Caco-2 (cell line): ENCODE measurements around the gene NRL. TPM values are rescaled to one million over a fixed set of nuclear protein-coding genes. Genes with fewer than 3 reads are reported as not detected.

Source experiments
- BruUV-seq: library from RNA; stranded (reverse); fragments of 400-500 nt; replicated peaks from 2 replicates; lab custom pipeline; 2021; lab: Mats Ljungman, UMichigan
- CTCF ChIA-PET: fragments of 300-600 bp; sonication (Branson Sonifier 250); formaldehyde crosslinking; loops from one replicate; lab custom pipeline; 2022; ENCODE audit warnings: antibody characterized with exemption; lab: Charles Lee
- POLR2A ChIA-PET: fragments of 300-600 bp; sonication (Branson Sonifier 250); formaldehyde crosslinking; loops from one replicate; lab custom pipeline; 2022; ENCODE audit warnings: antibody characterized with exemption; lab: Charles Lee
- DNase-seq, 2 experiments: peaks; one replicate each; pipeline versions ENCODE4 v3.0.0 to v3.0.0-alpha.2; 2020 to 2022
- H3K27me3 ChIP-seq: replicated peaks from 2 replicates; pipeline ENCODE4 v1.6.0; 2011; ENCODE audit warnings: low read length; ENCODE audit not compliant: control insufficient read depth, insufficient read depth
- H3K36me3 ChIP-seq: 2 replicates; pipeline ENCODE4 v1.5.1; 2011; ENCODE audit warnings: low read length; ENCODE audit not compliant: control insufficient read depth, insufficient read depth
- H3K4me1 ChIP-seq: fragments of 250-450 bp; sonication (Bioruptor Pico); 2 replicates; pipeline ENCODE4 v1.5.1; 2020; ENCODE audit warnings: mild to moderate bottlenecking
- H3K4me3 ChIP-seq: 2 replicates; pipeline ENCODE4 v1.5.1; 2011; ENCODE audit warnings: low read depth, mild to moderate bottlenecking, control low read depth, low read length
- H3K9me3 ChIP-seq: fragments of 250-450 bp; sonication (Bioruptor Pico); 2 replicates; pipeline ENCODE4 v1.5.1; 2020; ENCODE audit warnings: mild to moderate bottlenecking, moderate library complexity
- H3K27ac Mint-ChIP-seq: one replicate; pipeline ENCODE4 v1.8.0; 2022; ENCODE audit warnings: mixed read lengths; ENCODE audit not compliant: unreplicated experiment
- H3K27me3 Mint-ChIP-seq: one replicate; pipeline ENCODE4 v1.8.0; 2022; ENCODE audit warnings: mixed read lengths; ENCODE audit not compliant: insufficient read depth, unreplicated experiment
- H3K36me3 Mint-ChIP-seq: one replicate; pipeline ENCODE4 v1.8.0; 2022; ENCODE audit warnings: mild to moderate bottlenecking, mixed read lengths; ENCODE audit not compliant: insufficient read depth, unreplicated experiment
- H3K4me1 Mint-ChIP-seq: one replicate; pipeline ENCODE4 v1.8.0; 2022; ENCODE audit warnings: low read depth, mixed read lengths; ENCODE audit not compliant: unreplicated experiment
- H3K4me3 Mint-ChIP-seq: one replicate; pipeline ENCODE4 v1.8.0; 2022; ENCODE audit warnings: mild to moderate bottlenecking, moderate library complexity, mixed read lengths; ENCODE audit not compliant: unreplicated experiment
- H3K9me3 Mint-ChIP-seq: one replicate; pipeline ENCODE4 v1.8.0; 2022; ENCODE audit warnings: mixed read lengths; ENCODE audit not compliant: unreplicated experiment
- CTCF ChIP-seq, 2 experiments: fragments of 200-600 bp in 1 of 2; IDR thresholded peaks; 1 replicate in 1 of 2; 2 replicates in 1 of 2; pipeline versions ENCODE4 v1.5.1 to v1.8.0; 2011 to 2022; ENCODE audit warnings: antibody characterized with exemption in 1 of 2, control low read depth in 1 of 2, inconsistent platforms in 1 of 2, low read depth in 1 of 2, low read length in 1 of 2, mild to moderate bottlenecking in 1 of 2, moderate library complexity in 1 of 2; ENCODE audit not compliant: insufficient read depth in 1 of 2, severe bottlenecking in 1 of 2, unreplicated experiment in 1 of 2
- intact Hi-C: fragments of 100-400 bp; cut with micrococcal nuclease; formaldehyde crosslinking; loops from one replicate; pipeline ENCODE4 v1.10.0; 2022; ENCODE audit not compliant: unreplicated experiment
- total RNA-seq: library from RNA; stranded (reverse); gene quantifications from 2 replicates; pipeline ENCODE4 v1.2.3, GENCODE V29; 2022

Gene NRL
- total RNA-seq, 1 experiment from 2014 or later: 2.1 TPM

- peak overlapping the region; percentile 23 for H3K27ac Mint-ChIP-seq
- H3K27me3 ChIP-seq: no peaks in the 10 kb centered on the region; the same call in 1 of the 2 replicates
- H3K4me1 Mint-ChIP-seq: peaks cover 8% of the 10 kb centered on the region
- peak overlapping the region; percentile 78 for H3K4me3 Mint-ChIP-seq
- DNase-seq: no peak
- no peak for TF ChIP-seq CTCF (IDR thresholded peaks at IDR 0.05; ENCODE audit: insufficient read depth in 1 of 2, low read depth in 1 of 2, low read length in 1 of 2, severe bottlenecking in 1 of 2, unreplicated experiment in 1 of 2)
- peaks cover 14% of the 10 kb centered on the region for H3K4me1 ChIP-seq
- no peaks in the 10 kb centered on the region for H3K27me3 Mint-ChIP-seq
- POLR2A ChIA-PET: interaction anchor here (4.4 kb wide), 1 partner anchor 12 kb away, joined by 27 read pairs; the partner anchor contains the start of gene PCK2
- no peaks in the 10 kb centered on the region for H3K9me3 ChIP-seq
- BruUV-seq: no TSS peak
- no peaks in the 10 kb centered on the region for H3K9me3 Mint-ChIP-seq
- no peaks in the 10 kb centered on the region for H3K36me3 ChIP-seq
- intact Hi-C loops: no loop called here
- H3K4me3 ChIP-seq: no peak overlapping the region
- H3K36me3 Mint-ChIP-seq: peaks cover 10% of the 10 kb centered on the region
- CTCF ChIA-PET: interaction anchor here (0.8 to 2.6 kb wide), 5 partner anchors 11 to 30 kb away, joined by 3 to 15 read pairs (median 9); partner anchors contain the start of gene PCK2
Observed at GRCh38 chr14:24082411-24083080, 32.2 kb downstream of the NRL start.

GRCh38 chr14:24081739-24082211 is 33.0 kb downstream of the NRL start:
- peaks cover 14% of the 10 kb centered on the region for H3K4me1 ChIP-seq
- H3K9me3 ChIP-seq: no peaks in the 10 kb centered on the region
- H3K4me1 Mint-ChIP-seq: peaks cover 8% of the 10 kb centered on the region
- BruUV-seq: TSS peak; percentile 44
- H3K27ac Mint-ChIP-seq: peak overlapping the region; percentile 23
- ChIA-PET POLR2A (interaction anchor here (0.7 to 4.4 kb wide), 3 partner anchors 12 to 65 kb away, joined by 4 to 27 read pairs (median 5); partner anchors contain the start of genes CARMIL3, PCK2 and RNF31), CTCF (interaction anchor here (0.8 to 2.6 kb wide), 6 partner anchors 9 to 29 kb away, joined by 3 to 15 read pairs (median 8); partner anchors contain the start of gene PCK2)
- H3K27me3 Mint-ChIP-seq: no peaks in the 10 kb centered on the region
- intact Hi-C loops: loop anchor here (1.0 kb wide), 1 partner anchor 29 kb away; the partner anchor contains the start of gene CARMIL3
- no peaks in the 10 kb centered on the region; the same call in 1 of the 2 replicates for H3K27me3 ChIP-seq
- H3K9me3 Mint-ChIP-seq: no peaks in the 10 kb centered on the region
- TF ChIP-seq CTCF (IDR thresholded peaks at IDR 0.05; ENCODE audit: insufficient read depth in 1 of 2, low read depth in 1 of 2, low read length in 1 of 2, severe bottlenecking in 1 of 2, unreplicated experiment in 1 of 2): no peak
- H3K36me3 Mint-ChIP-seq: peaks cover 10% of the 10 kb centered on the region
- H3K4me3 Mint-ChIP-seq: peak overlapping the region; percentile 78
- DNase-seq: no peak
- H3K4me3 ChIP-seq: peak overlapping the region; percentile 71
- H3K36me3 ChIP-seq: no peaks in the 10 kb centered on the region
